Body of pancreas (tissue), 4 donors: Measurements from ENCODE around the gene C4orf50. TPM values are rescaled to one million over a fixed set of nuclear protein-coding genes. Genes with fewer than 3 reads are reported as not detected.

Experiments used
- ATAC-seq: fragments of 150-250 bp; one replicate; pipeline ENCODE4 v1.9.1; 2016
- DNase-seq, 4 donors: peaks; one replicate each; pipeline ENCODE4 v3.0.0-alpha.2; 2019
- H3K27ac ChIP-seq, 4 donors: fragments of 200-600 bp; sonication (generic); 1 replicate in 3 of 4; 2 replicates in 1 of 4; pipeline versions ENCODE4 v1.5.1 to v1.6.1; 2016 to 2019; ENCODE audit warnings: mild to moderate bottlenecking in 1 of 4, mixed read lengths in 1 of 4, moderate library complexity in 1 of 4
- H3K27me3 ChIP-seq, 2 donors: fragments of 200-600 bp; sonication (generic); one replicate each; pipeline ENCODE4 v1.6.0; 2016; ENCODE audit warnings: mild to moderate bottlenecking in 1 of 2
- H3K36me3 ChIP-seq, 2 donors: fragments of 200-600 bp; sonication (generic); replicated peaks in 1 of 2; 2 replicates each; pipeline ENCODE4 v1.5.1; 2016; ENCODE audit warnings: low read depth in 2 of 2; ENCODE audit not compliant: insufficient read depth in 1 of 2
- H3K4me1 ChIP-seq: fragments of 200-600 bp; sonication (generic); one replicate; pipeline ENCODE4 v1.6.0; 2016
- H3K4me3 ChIP-seq, 2 donors: fragments of 200-600 bp; sonication (generic); 1 replicate in 1 of 2; 2 replicates in 1 of 2; pipeline ENCODE4 v1.5.1; 2016 to 2019
- H3K9me3 ChIP-seq, 3 donors: fragments of 200-600 bp; sonication (generic); 1 replicate in 2 of 3; 2 replicates in 1 of 3; pipeline ENCODE4 v1.5.1; 2016
- POLR2A ChIP-seq, 3 donors: fragments of 450-650 bp; IDR thresholded peaks; one replicate each; pipeline ENCODE4 v1.6.1; 2016; ENCODE audit warnings: antibody characterized with exemption in 3 of 3, mild to moderate bottlenecking in 2 of 3
- WGBS, 2 donors: methylation state at CpG; one replicate each; pipeline ENCODE4 v1.1.5; 2017; 5-methylcytosine and 5-hydroxymethylcytosine counted together
- intact Hi-C: fragments of 100-400 bp; cut with DNase I; formaldehyde crosslinking; loops from one replicate; pipeline ENCODE4 v1.15.1; 2023
- total RNA-seq, 2 donors: library from RNA; depleted of rRNA; stranded (reverse); fragments of >200 nt; gene quantifications; one replicate each; pipeline ENCODE4 v1.1.0, GENCODE V29; 2016
- TF ChIP-seq, protein P1 (sequence below), 7 experiments: fragments of 450-650 bp in 4 of 7; fragments of 200-600 bp in 3 of 7; sonication (generic) in 3 of 7; IDR thresholded peaks; one replicate each; pipeline ENCODE4 v1.5.1; 2016 to 2019; ENCODE audit warnings: antibody characterized with exemption in 7 of 7

C4orf50 gene
- total RNA-seq, 2 donors from 2014 or later: 0.26 TPM; not detected in 1

- DNase-seq (peak in 3 of 4 donors; percentile 27 to 43 (median 40)), ATAC-seq (no peak)
- no peak overlapping the region for H3K4me3 ChIP-seq
- peaks cover 26% of the 10 kb centered on the region for H3K4me1 ChIP-seq
- TF ChIP-seq, protein P1, sequence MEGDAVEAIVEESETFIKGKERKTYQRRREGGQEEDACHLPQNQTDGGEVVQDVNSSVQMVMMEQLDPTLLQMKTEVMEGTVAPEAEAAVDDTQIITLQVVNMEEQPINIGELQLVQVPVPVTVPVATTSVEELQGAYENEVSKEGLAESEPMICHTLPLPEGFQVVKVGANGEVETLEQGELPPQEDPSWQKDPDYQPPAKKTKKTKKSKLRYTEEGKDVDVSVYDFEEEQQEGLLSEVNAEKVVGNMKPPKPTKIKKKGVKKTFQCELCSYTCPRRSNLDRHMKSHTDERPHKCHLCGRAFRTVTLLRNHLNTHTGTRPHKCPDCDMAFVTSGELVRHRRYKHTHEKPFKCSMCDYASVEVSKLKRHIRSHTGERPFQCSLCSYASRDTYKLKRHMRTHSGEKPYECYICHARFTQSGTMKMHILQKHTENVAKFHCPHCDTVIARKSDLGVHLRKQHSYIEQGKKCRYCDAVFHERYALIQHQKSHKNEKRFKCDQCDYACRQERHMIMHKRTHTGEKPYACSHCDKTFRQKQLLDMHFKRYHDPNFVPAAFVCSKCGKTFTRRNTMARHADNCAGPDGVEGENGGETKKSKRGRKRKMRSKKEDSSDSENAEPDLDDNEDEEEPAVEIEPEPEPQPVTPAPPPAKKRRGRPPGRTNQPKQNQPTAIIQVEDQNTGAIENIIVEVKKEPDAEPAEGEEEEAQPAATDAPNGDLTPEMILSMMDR (IDR thresholded peaks at IDR 0.05): no peak
- no peak for TF ChIP-seq POLR2A (IDR thresholded peaks at IDR 0.05)
- H3K27ac ChIP-seq: no peak overlapping the region
- WGBS, 2 donors: 2% methylated on average over 22 to 41 of the region's 41 CpGs
- H3K9me3 ChIP-seq: no peaks in the 10 kb centered on the region
- intact Hi-C loops: no loop called here
- peaks cover 0 to 40% of the 10 kb centered on the region in 2 donors for H3K27me3 ChIP-seq
- no peaks in the 10 kb centered on the region for H3K36me3 ChIP-seq
Observed at GRCh38 chr4:5890063-5890727, 128.0 kb downstream of the C4orf50 start.

- intact Hi-C loops: no loop called here
- H3K4me3 ChIP-seq: no peak overlapping the region
- H3K27me3 ChIP-seq: peaks cover 0 to 40% of the 10 kb centered on the region in 2 donors
- H3K4me1 ChIP-seq: peaks cover 26% of the 10 kb centered on the region
- 24 to 27% methylated on average over 8 of the region's 8 CpGs for WGBS, 2 donors
- no peaks in the 10 kb centered on the region for H3K36me3 ChIP-seq
- DNase-seq (no peak), ATAC-seq (no peak)
- TF ChIP-seq, protein P1 (IDR thresholded peaks at IDR 0.05): no peak
- no peak for TF ChIP-seq POLR2A (IDR thresholded peaks at IDR 0.05)
- H3K9me3 ChIP-seq: no peaks in the 10 kb centered on the region
- H3K27ac ChIP-seq: no peak overlapping the region
Observed at GRCh38 chr4:5889002-5889696, 129.1 kb downstream of the C4orf50 start.

- no peaks in the 10 kb centered on the region for H3K9me3 ChIP-seq
- peak overlapping the region in 1 of 4 donors; percentile 11 for H3K27ac ChIP-seq
- peaks cover 26% of the 10 kb centered on the region for H3K4me1 ChIP-seq
- H3K27me3 ChIP-seq: peaks cover 0 to 36% of the 10 kb centered on the region in 2 donors
- H3K4me3 ChIP-seq: no peak overlapping the region
- ATAC-seq: no peak
- intact Hi-C loops: no loop called here
- H3K36me3 ChIP-seq: no peaks in the 10 kb centered on the region
- DNase-seq: peak in 1 of 4 donors; percentile 16
- TF ChIP-seq, protein P1 (IDR thresholded peaks at IDR 0.05): no peak
- no peak for TF ChIP-seq POLR2A (IDR thresholded peaks at IDR 0.05)
- 1% methylated on average over 11 to 59 of the region's 81 CpGs for WGBS, 2 donors
Observed at GRCh38 chr4:5888222-5889001, 129.8 kb downstream of the C4orf50 start.

- intact Hi-C loops: no loop called here
- no peaks in the 10 kb centered on the region for H3K36me3 ChIP-seq
- peaks cover 25% of the 10 kb centered on the region for H3K4me1 ChIP-seq
- TF ChIP-seq, protein P1 (IDR thresholded peaks at IDR 0.05): no peak
- no peak for TF ChIP-seq POLR2A (IDR thresholded peaks at IDR 0.05)
- no peak overlapping the region for H3K4me3 ChIP-seq
- peak; percentile 11 for ATAC-seq
- DNase-seq: no peak
- peak overlapping the region in 1 of 4 donors; percentile 11 for H3K27ac ChIP-seq
- 3% methylated on average over 45 of the region's 70 CpGs; no CpG with 5 or more reads in 1 of the 2 donors for WGBS, 2 donors
- H3K9me3 ChIP-seq: no peaks in the 10 kb centered on the region
- peaks cover 0 to 34% of the 10 kb centered on the region in 2 donors for H3K27me3 ChIP-seq
Observed at GRCh38 chr4:5887361-5888221, 130.6 kb downstream of the C4orf50 start.
